LNCaP clone FGC (cell line): ENCODE results near the gene FREM2.
A peak's percentile ranks its signal among the peaks of the same experiment; 100 is the strongest.

ENCODE experiments used
- DNase-seq: peaks from one replicate; pipeline ENCODE4 v3.0.0-alpha.2; 2011; ENCODE audit warnings: low read depth
- H3K4me3 ChIP-seq: 2 replicates; pipeline ENCODE4 v1.5.1; 2011; ENCODE audit warnings: mild to moderate bottlenecking, low read depth, low read length, control low read depth
- TF ChIP-seq, protein P1 (sequence below): IDR thresholded peaks from 2 replicates; pipeline ENCODE4 v1.5.1; 2012; ENCODE audit warnings: mild to moderate bottlenecking; ENCODE audit not compliant: control insufficient read depth, insufficient read depth; ENCODE audit errors: extremely low read depth

Gene FREM2, protein sequence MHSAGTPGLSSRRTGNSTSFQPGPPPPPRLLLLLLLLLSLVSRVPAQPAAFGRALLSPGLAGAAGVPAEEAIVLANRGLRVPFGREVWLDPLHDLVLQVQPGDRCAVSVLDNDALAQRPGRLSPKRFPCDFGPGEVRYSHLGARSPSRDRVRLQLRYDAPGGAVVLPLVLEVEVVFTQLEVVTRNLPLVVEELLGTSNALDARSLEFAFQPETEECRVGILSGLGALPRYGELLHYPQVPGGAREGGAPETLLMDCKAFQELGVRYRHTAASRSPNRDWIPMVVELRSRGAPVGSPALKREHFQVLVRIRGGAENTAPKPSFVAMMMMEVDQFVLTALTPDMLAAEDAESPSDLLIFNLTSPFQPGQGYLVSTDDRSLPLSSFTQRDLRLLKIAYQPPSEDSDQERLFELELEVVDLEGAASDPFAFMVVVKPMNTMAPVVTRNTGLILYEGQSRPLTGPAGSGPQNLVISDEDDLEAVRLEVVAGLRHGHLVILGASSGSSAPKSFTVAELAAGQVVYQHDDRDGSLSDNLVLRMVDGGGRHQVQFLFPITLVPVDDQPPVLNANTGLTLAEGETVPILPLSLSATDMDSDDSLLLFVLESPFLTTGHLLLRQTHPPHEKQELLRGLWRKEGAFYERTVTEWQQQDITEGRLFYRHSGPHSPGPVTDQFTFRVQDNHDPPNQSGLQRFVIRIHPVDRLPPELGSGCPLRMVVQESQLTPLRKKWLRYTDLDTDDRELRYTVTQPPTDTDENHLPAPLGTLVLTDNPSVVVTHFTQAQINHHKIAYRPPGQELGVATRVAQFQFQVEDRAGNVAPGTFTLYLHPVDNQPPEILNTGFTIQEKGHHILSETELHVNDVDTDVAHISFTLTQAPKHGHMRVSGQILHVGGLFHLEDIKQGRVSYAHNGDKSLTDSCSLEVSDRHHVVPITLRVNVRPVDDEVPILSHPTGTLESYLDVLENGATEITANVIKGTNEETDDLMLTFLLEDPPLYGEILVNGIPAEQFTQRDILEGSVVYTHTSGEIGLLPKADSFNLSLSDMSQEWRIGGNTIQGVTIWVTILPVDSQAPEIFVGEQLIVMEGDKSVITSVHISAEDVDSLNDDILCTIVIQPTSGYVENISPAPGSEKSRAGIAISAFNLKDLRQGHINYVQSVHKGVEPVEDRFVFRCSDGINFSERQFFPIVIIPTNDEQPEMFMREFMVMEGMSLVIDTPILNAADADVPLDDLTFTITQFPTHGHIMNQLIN (N-terminal part only)

DNA sequence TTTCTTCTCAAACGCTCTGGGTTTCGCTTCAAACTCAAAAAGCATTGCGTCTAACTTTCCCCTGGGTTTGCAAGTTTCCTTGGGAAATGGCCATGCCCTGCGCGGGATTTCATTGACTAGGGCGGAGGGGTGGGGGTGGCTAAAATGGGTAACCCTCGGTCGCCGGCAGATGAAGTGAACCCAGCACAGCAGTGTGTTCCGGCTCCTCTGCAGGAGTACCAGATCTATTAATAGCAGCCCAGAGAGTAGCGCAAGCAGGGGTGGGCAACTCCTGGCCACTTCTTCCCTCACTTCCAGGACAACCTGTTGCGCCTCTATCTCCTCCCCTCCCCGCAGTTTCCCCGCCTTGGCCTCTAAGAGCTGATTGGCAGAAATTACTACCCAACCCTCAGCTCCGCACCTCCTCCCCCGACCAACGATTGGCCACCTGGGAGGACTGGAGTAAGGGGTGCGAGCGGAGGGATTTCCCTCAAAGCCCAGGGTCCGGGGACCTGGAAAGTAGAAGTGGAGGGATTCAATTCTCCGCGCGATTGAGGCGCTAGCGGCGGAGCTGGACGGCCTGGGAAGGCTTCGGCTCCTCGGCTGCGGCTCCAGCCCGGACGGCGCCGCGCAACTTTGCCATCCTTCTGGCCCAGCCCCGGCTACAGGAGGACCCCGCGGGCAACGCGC, at the start of gene FREM2:
TSS of gene FREM2 (plus strand) at position 501 of the 669 bp plus-strand sequence. CDS start 268 bp downstream, outside the sequence.
- TF ChIP-seq, protein P1, sequence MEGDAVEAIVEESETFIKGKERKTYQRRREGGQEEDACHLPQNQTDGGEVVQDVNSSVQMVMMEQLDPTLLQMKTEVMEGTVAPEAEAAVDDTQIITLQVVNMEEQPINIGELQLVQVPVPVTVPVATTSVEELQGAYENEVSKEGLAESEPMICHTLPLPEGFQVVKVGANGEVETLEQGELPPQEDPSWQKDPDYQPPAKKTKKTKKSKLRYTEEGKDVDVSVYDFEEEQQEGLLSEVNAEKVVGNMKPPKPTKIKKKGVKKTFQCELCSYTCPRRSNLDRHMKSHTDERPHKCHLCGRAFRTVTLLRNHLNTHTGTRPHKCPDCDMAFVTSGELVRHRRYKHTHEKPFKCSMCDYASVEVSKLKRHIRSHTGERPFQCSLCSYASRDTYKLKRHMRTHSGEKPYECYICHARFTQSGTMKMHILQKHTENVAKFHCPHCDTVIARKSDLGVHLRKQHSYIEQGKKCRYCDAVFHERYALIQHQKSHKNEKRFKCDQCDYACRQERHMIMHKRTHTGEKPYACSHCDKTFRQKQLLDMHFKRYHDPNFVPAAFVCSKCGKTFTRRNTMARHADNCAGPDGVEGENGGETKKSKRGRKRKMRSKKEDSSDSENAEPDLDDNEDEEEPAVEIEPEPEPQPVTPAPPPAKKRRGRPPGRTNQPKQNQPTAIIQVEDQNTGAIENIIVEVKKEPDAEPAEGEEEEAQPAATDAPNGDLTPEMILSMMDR = no peak
- DNase-seq = no peak
- H3K4me3 ChIP-seq = no peak within 1 kb of the TSS

DNA sequence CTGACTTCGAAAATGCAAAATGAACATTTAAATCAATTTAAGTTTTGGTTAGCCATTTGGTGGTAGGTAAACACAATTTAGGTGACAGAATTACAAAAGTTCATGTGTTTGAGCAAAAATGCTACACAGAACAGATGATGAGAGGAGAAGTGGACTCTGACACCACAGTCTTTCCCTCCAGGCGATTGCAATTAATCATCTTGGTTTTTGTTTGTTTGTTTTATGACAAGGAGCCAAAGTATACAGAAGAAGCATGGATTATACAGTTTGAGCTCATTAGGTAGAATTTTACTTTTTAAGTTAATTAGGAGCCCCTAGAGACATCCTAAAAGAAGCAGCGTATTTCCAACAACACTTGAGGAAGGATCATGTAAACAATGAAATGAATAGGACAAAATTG, 49.3 kb upstream of the FREM2 start:
- no peak for DNase-seq
- no peak overlapping the region for H3K4me3 ChIP-seq
- TF ChIP-seq, protein P1 = no peak

DNA sequence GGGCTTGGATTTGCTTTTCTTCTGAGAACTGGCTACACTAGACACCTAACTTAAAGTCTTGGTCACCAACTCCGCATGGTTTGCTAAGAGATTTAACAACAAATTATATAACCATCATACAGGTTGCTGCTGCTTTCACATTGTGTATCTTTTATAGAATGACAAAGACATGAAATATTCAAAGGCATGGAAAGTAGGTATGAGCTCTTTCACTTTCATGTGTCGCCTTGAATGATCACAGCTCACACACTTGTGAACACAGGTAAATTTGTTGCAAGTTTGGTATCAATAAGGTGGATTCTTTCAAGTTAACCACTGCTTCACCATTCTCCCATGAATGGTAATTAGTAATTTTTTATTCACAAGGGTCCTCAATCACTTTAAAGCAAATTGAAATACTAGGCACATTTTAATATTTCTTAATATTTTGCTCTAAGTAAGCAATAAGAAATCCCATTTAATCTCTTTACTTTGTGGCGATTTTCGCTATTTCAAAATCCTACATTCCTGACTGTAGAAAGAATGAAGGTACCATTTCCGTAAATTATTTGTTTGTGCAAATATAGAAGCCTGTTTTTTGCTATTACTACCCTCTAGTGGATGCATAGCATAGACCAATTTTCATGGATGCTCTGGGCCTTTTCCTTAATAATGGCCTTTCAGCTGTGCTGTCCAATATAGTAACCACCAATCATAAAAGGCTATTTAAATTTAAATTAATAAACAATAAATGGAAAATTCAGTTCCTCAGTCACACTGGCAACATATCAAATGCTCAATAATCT, 45.5 kb upstream of the FREM2 start:
- TF ChIP-seq, protein P1 = peak; percentile 38; the same call in 1 of the 2 replicates

DNA sequence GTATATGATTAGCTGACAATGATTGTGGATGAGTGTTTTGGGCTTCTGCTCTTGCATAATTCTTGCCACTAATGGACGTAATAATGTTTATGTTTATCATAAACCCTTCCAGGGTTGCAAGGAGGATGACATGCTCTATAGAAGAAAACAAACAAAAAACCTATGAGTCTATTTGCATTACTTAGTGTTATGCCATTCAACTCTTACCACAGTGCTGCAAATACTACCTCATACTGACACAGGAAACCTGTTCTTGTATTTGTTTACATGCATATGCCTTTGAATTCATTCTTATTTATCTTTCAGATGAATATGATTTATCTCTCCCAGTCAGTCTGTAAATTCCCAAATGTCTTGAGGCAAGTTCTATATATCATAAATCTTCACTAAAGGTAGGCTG, 39.6 kb upstream of the FREM2 start:
- TF ChIP-seq, protein P1 = no peak
- H3K4me3 ChIP-seq = no peak overlapping the region
- DNase-seq = no peak

More for the DNA sequence above, 45.5 kb upstream of the FREM2 start:
- DNase-seq = no peak
- H3K4me3 ChIP-seq = no peak overlapping the region

DNA sequence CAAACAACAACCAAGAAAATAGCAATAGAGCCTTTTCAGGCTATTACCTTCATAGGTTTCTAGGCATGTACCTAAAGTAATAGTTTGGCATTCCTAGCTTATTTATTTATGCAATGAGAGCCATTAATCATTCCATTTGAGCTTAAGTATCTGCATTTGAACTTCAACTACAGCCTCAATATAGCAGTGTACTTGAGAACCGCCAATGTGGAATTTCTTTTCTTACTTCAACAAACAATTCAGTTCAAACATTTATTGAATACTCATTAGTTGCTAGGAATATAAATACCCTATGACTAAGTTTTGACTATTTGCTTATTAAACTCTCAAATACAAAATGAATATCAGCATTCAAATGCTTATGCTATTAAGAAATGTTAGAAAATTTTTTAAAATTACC, 38.0 kb upstream of the FREM2 start:
- no peak overlapping the region for H3K4me3 ChIP-seq
- TF ChIP-seq, protein P1 = no peak
- DNase-seq = no peak
